GM19463 (cell line): ENCODE measurements around the gene SRP9.
A peak's percentile ranks its signal among the peaks of the same experiment; 100 is the strongest.

Experiments used
- ATAC-seq: cut with Tn5 transposase; IDR thresholded peaks from one replicate; pipeline ENCODE4 v1.9.1; 2021; ENCODE audit warnings: mild to moderate bottlenecking, moderate library complexity; ENCODE audit not compliant: unreplicated experiment

Gene SRP9

GRCh38 chr1:225777583-225778336 is at the start of gene SRP9:
TSS of gene SRP9 (plus strand) at chr1:225777826. CDS start at chr1:225777941, 115 bp downstream.
- peak; percentile 99 for ATAC-seq

- no peak for ATAC-seq
Observed at GRCh38 chr1:225731491-225731890, 46.1 kb upstream of the SRP9 start.

- ATAC-seq: no peak
Observed at GRCh38 chr1:225733254-225733653, 44.4 kb upstream of the SRP9 start.

GRCh38 chr1:225735252-225736149 is 42.1 kb upstream of the SRP9 start:
- no peak for ATAC-seq

GRCh38 chr1:225736437-225737098 is 41.1 kb upstream of the SRP9 start:
- no peak for ATAC-seq

- no peak for ATAC-seq
Observed at GRCh38 chr1:225737161-225737560, 40.5 kb upstream of the SRP9 start.

GRCh38 chr1:225737866-225738265 is 39.8 kb upstream of the SRP9 start:
- ATAC-seq: no peak

- ATAC-seq: no peak
Observed at GRCh38 chr1:225738763-225739162, 38.9 kb upstream of the SRP9 start.

- ATAC-seq: no peak
Observed at GRCh38 chr1:225739542-225740107, 38.0 kb upstream of the SRP9 start.

- no peak for ATAC-seq
Observed at GRCh38 chr1:225744745-225745144, 32.9 kb upstream of the SRP9 start.

- ATAC-seq: no peak
Observed at GRCh38 chr1:225745273-225745672, 32.4 kb upstream of the SRP9 start.

GRCh38 chr1:225746361-225747179 is 31.1 kb upstream of the SRP9 start:
- peak; percentile 95 for ATAC-seq

GRCh38 chr1:225747566-225747965 is 30.1 kb upstream of the SRP9 start:
- ATAC-seq: no peak

GRCh38 chr1:225748529-225748928 is 29.1 kb upstream of the SRP9 start:
- ATAC-seq: no peak

GRCh38 chr1:225749706-225750105 is 27.9 kb upstream of the SRP9 start:
- ATAC-seq: no peak

GRCh38 chr1:225750420-225750819 is 27.2 kb upstream of the SRP9 start:
- ATAC-seq: no peak

- no peak for ATAC-seq
Observed at GRCh38 chr1:225750875-225751824, 26.5 kb upstream of the SRP9 start.

GRCh38 chr1:225752245-225752644 is 25.4 kb upstream of the SRP9 start:
- no peak for ATAC-seq
